ENCODE data around the gene STK36.
A peak's percentile ranks its signal among the peaks of the same experiment; 100 is the strongest.

The STK36 gene

GRCh38 chr2:218733171-218734021 is 61.5 kb downstream of the STK36 start:
- H3K4me3 ChIP-seq (ENCODE audit: low read length), result no peak overlapping the region
- TF ChIP-seq CTCF (conservative IDR thresholded peaks at IDR 0.05; ENCODE audit: low read length), result no peak
- DNase-seq (ENCODE audit: low read depth), result peak; percentile 85

GRCh38 chr2:218734190-218734975 is 62.5 kb downstream of the STK36 start:
- no peak overlapping the region for H3K4me3 ChIP-seq (ENCODE audit: low read length)
- no peak for TF ChIP-seq CTCF (conservative IDR thresholded peaks at IDR 0.05; ENCODE audit: low read length)
- DNase-seq (ENCODE audit: low read depth), result no peak

- DNase-seq (ENCODE audit: low read depth), result no peak
- H3K4me3 ChIP-seq (ENCODE audit: low read length), result no peak overlapping the region
- TF ChIP-seq CTCF (conservative IDR thresholded peaks at IDR 0.05; ENCODE audit: low read length), result no peak
These were observed 64.6 kb downstream of the STK36 start for GRCh38 chr2:218736531-218736930.

GRCh38 chr2:218743068-218743467 is 71.2 kb downstream of the STK36 start:
- no peak for DNase-seq (ENCODE audit: low read depth)
- no peak for TF ChIP-seq CTCF (conservative IDR thresholded peaks at IDR 0.05; ENCODE audit: low read length)
- H3K4me3 ChIP-seq (ENCODE audit: low read length), result no peak overlapping the region

- DNase-seq (ENCODE audit: low read depth), result no peak
- no peak overlapping the region for H3K4me3 ChIP-seq (ENCODE audit: low read length)
- no peak for TF ChIP-seq CTCF (conservative IDR thresholded peaks at IDR 0.05; ENCODE audit: low read length)
These were observed 72.7 kb downstream of the STK36 start for GRCh38 chr2:218744615-218745014.

GRCh38 chr2:218745160-218745558 is 73.3 kb downstream of the STK36 start:
- TF ChIP-seq CTCF (conservative IDR thresholded peaks at IDR 0.05; ENCODE audit: low read length), result no peak
- DNase-seq (ENCODE audit: low read depth), result peak; percentile 9
- no peak overlapping the region for H3K4me3 ChIP-seq (ENCODE audit: low read length)
